ENCODE data around the gene MAPRE2. TPM values are rescaled to one million over a fixed set of nuclear protein-coding genes. Genes with fewer than 3 reads are reported as not detected.

Gene MAPRE2
- total RNA-seq, 1 donor from 2014 or later: 23.4 TPM

- Mint-ChIP-seq H3K4me3 (ENCODE audit: unreplicated experiment) (no peak overlapping the region), H3K27ac (ENCODE audit: unreplicated experiment) (no peak overlapping the region), H3K9me3 (ENCODE audit: low read depth) (peaks cover 2% of the 10 kb centered on the region), H3K36me3 (ENCODE audit: low read depth) (peaks cover 3% of the 10 kb centered on the region), H3K27me3 (ENCODE audit: low read depth) (no peaks in the 10 kb centered on the region), H3K4me1 (ENCODE audit: low read depth) (peaks cover 51% of the 10 kb centered on the region)
- no peak for TF ChIP-seq CTCF (IDR thresholded peaks at IDR 0.05)
- no peak for DNase-seq (ENCODE audit: low spot score)
Measured at GRCh38 chr18:35047697-35048292, 6.6 kb downstream of the MAPRE2 start.

- peak overlapping the region; percentile 41 for H3K27ac Mint-ChIP-seq (ENCODE audit: unreplicated experiment)
- DNase-seq (ENCODE audit: low spot score): no peak
Measured at GRCh38 chr18:35049111-35050027, 8.2 kb downstream of the MAPRE2 start.

GRCh38 chr18:35050028-35050546 is 8.9 kb downstream of the MAPRE2 start:
- TF ChIP-seq CTCF (IDR thresholded peaks at IDR 0.05): no peak
- Mint-ChIP-seq H3K4me1 (ENCODE audit: low read depth) (peaks cover 35% of the 10 kb centered on the region), H3K27me3 (ENCODE audit: low read depth) (no peaks in the 10 kb centered on the region)

More at GRCh38 chr18:35049111-35050027, 8.2 kb downstream of the MAPRE2 start:
- Mint-ChIP-seq H3K9me3 (ENCODE audit: low read depth) (peaks cover 2% of the 10 kb centered on the region), H3K4me3 (ENCODE audit: unreplicated experiment) (no peak overlapping the region), H3K27me3 (ENCODE audit: low read depth) (no peaks in the 10 kb centered on the region), H3K4me1 (ENCODE audit: low read depth) (peaks cover 38% of the 10 kb centered on the region), H3K36me3 (ENCODE audit: low read depth) (peaks cover 3% of the 10 kb centered on the region)
- no peak for TF ChIP-seq CTCF (IDR thresholded peaks at IDR 0.05)

GRCh38 chr18:35050705-35051195 is 9.5 kb downstream of the MAPRE2 start:
- Mint-ChIP-seq H3K9me3 (ENCODE audit: low read depth) (peaks cover 2% of the 10 kb centered on the region), H3K36me3 (ENCODE audit: low read depth) (peaks cover 3% of the 10 kb centered on the region), H3K4me3 (ENCODE audit: unreplicated experiment) (no peak overlapping the region), H3K27me3 (ENCODE audit: low read depth) (no peaks in the 10 kb centered on the region), H3K4me1 (ENCODE audit: low read depth) (peaks cover 30% of the 10 kb centered on the region), H3K27ac (ENCODE audit: unreplicated experiment) (no peak overlapping the region)
- DNase-seq (ENCODE audit: low spot score): no peak
- no peak for TF ChIP-seq CTCF (IDR thresholded peaks at IDR 0.05)

More at GRCh38 chr18:35050028-35050546, 8.9 kb downstream of the MAPRE2 start:
- Mint-ChIP-seq H3K36me3 (ENCODE audit: low read depth) (peaks cover 3% of the 10 kb centered on the region), H3K4me3 (ENCODE audit: unreplicated experiment) (no peak overlapping the region), H3K27ac (ENCODE audit: unreplicated experiment) (peak overlapping the region; percentile 41), H3K9me3 (ENCODE audit: low read depth) (peaks cover 2% of the 10 kb centered on the region)
- DNase-seq (ENCODE audit: low spot score): no peak

Data from chondrocyte (in vitro differentiated cells).